Mesothelial cell of epicardium (in vitro differentiated cells): ENCODE data around the gene GNA12. TPM values are rescaled to one million over a fixed set of nuclear protein-coding genes. Genes with fewer than 3 reads are reported as not detected.

ENCODE experiments used
- DNase-seq, 2 experiments: peaks; one replicate each; pipeline ENCODE4 v3.0.0; 2021; ENCODE audit warnings: low spot score in 2 of 2; ENCODE audit not compliant: unreplicated experiment in 2 of 2
- H3K27ac Mint-ChIP-seq: 2 replicates; pipeline ENCODE4 v1.8.0; 2021; ENCODE audit warnings: mixed read lengths
- H3K27me3 Mint-ChIP-seq: 2 replicates; pipeline ENCODE4 v1.8.0; 2021; ENCODE audit warnings: low read depth, mixed read lengths
- H3K36me3 Mint-ChIP-seq: 2 replicates; pipeline ENCODE4 v1.8.0; 2021; ENCODE audit warnings: mixed read lengths
- H3K4me1 Mint-ChIP-seq: 2 replicates; pipeline ENCODE4 v1.8.0; 2021; ENCODE audit warnings: mixed read lengths
- H3K4me3 Mint-ChIP-seq: 2 replicates; pipeline ENCODE4 v1.8.0; 2021; ENCODE audit warnings: mild to moderate bottlenecking, moderate library complexity, mixed read lengths
- H3K9me3 Mint-ChIP-seq: 2 replicates; pipeline ENCODE4 v1.8.0; 2021; ENCODE audit warnings: mixed read lengths
- total RNA-seq: library from RNA; stranded (reverse); gene quantifications from 3 replicates; pipeline ENCODE4 v1.2.1, GENCODE V29; 2021
- TF ChIP-seq, protein P1 (sequence below): fragments of 200-600 bp; sonication (generic); IDR thresholded peaks from one replicate; pipeline ENCODE4 v1.5.0; 2021; ENCODE audit warnings: antibody characterized with exemption; ENCODE audit not compliant: unreplicated experiment

The GNA12 gene
- total RNA-seq, 1 donor from 2014 or later = 57.1 TPM

DNA sequence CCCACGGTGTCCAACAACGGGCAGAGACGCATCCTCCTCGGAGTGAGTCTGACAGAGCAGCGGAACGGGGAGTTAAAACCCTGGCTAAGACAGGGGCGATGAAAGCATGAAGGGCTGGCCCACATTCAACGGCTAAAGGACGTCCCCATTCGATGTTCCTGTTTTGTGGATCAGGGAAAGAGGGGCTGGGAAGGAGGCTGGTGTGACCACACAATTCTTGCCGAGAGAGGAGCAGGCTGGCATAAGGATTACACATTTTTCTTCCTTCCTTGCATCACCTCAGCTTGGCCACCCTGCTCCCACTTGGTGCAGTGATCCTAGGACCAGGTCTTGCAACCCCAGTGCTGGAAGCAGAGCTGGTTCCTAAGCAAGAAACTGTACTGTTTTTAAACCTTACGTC is 67.7 kb downstream of the GNA12 start:
- Mint-ChIP-seq H3K4me1 (peaks cover 3% of the 10 kb centered on the region), H3K4me3 (no peak overlapping the region), H3K36me3 (peaks cover 12% of the 10 kb centered on the region), H3K9me3 (peaks cover 7% of the 10 kb centered on the region), H3K27me3 (no peaks in the 10 kb centered on the region), H3K27ac (no peak overlapping the region)
- DNase-seq = no peak
- TF ChIP-seq, protein P1, sequence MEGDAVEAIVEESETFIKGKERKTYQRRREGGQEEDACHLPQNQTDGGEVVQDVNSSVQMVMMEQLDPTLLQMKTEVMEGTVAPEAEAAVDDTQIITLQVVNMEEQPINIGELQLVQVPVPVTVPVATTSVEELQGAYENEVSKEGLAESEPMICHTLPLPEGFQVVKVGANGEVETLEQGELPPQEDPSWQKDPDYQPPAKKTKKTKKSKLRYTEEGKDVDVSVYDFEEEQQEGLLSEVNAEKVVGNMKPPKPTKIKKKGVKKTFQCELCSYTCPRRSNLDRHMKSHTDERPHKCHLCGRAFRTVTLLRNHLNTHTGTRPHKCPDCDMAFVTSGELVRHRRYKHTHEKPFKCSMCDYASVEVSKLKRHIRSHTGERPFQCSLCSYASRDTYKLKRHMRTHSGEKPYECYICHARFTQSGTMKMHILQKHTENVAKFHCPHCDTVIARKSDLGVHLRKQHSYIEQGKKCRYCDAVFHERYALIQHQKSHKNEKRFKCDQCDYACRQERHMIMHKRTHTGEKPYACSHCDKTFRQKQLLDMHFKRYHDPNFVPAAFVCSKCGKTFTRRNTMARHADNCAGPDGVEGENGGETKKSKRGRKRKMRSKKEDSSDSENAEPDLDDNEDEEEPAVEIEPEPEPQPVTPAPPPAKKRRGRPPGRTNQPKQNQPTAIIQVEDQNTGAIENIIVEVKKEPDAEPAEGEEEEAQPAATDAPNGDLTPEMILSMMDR = no peak

DNA sequence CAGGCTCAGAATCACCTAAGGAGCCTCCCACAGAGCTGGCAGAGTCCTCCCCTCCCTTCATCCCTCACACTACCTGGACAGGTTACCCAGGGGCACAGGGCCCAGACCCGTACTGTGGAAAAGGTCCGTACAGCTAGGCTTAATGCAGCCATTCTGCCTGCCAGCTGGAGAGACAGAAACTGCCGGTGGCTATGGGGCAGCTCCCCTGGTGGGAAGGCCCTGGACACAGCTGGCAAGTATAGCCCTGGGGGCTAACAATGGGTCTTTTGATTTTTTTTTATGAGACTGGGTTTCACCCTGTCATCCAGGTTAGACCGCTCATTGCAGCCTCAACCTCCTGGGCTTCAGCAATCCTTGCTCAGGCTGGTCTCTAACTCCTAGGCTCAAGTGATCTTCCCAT is 68.3 kb downstream of the GNA12 start:
- peaks cover 15% of the 10 kb centered on the region for H3K36me3 Mint-ChIP-seq
- no peak overlapping the region for H3K27ac Mint-ChIP-seq
- no peak overlapping the region for H3K4me3 Mint-ChIP-seq
- peaks cover 3% of the 10 kb centered on the region for H3K4me1 Mint-ChIP-seq
- no peaks in the 10 kb centered on the region for H3K27me3 Mint-ChIP-seq
- H3K9me3 Mint-ChIP-seq = peaks cover 10% of the 10 kb centered on the region
- DNase-seq = no peak
- TF ChIP-seq, protein P1 = no peak

DNA sequence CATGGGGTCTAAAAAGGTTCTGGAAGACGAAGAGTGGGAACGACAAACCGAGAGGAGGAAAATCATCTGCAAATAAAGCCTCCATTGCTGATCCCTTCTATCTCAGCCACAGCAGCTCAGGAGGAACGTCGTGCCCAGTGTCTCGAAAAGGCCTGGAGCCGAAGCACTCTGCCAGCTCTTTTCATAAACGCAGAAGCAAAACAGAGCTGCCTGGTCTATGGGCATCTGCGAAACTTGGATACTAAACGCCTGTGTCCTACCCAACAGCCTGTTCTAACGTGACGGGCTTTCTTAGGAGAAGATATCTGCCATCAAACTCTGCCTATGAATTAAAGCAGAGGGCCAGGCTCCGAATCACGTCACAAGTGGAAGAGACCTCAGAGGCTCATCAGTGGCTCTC is 68.7 kb downstream of the GNA12 start:
- no peak overlapping the region for H3K27ac Mint-ChIP-seq
- DNase-seq = no peak
- peaks cover 14% of the 10 kb centered on the region for H3K9me3 Mint-ChIP-seq

DNA sequence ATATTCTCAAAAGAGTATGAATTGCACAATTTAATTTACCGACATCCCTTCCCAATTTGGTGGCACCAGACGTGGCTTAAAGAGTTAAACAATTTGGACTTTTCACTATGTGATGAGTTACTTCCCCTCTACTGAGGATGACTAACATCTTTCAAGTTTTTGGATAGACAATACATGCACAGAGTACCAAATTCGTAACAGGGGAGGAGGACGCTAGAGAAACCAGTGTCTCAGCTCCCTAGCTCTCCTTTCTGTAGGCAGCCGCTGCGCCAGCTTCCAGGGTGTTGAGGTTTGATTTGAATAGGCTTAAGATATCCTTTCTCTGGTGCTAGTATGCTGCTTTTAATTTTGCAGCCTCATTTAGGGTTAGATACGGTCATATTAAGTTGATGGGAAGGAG is 69.2 kb downstream of the GNA12 start:
- Mint-ChIP-seq H3K9me3 (peaks cover 17% of the 10 kb centered on the region), H3K27ac (no peak overlapping the region), H3K27me3 (no peaks in the 10 kb centered on the region), H3K36me3 (peaks cover 22% of the 10 kb centered on the region), H3K4me1 (peaks cover 3% of the 10 kb centered on the region), H3K4me3 (no peak overlapping the region)
- DNase-seq = no peak
- TF ChIP-seq, protein P1 = no peak

More for the DNA sequence above, 68.7 kb downstream of the GNA12 start:
- Mint-ChIP-seq H3K27me3 (no peaks in the 10 kb centered on the region), H3K4me1 (peaks cover 3% of the 10 kb centered on the region), H3K36me3 (peaks cover 19% of the 10 kb centered on the region), H3K4me3 (no peak overlapping the region)
- TF ChIP-seq, protein P1 = no peak

DNA sequence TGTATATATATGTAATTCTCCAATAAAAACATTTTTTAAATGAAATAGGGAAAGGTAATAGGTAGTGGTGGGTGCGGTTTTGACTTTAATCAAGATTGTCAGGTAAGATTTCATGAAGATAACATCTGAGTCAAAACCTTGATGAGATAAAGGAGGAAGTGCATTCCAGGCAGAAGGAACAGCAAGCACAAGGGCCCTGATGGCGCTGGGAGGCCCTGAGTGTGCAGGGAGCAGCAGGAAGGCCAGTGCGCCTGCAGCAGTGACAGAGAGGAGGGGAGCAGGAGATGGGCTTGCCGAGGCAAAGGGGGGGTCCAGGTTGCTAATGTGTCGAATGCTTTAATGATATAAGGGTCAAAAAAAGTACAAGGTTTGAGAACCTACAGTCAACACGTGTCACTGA is 69.8 kb downstream of the GNA12 start:
- Mint-ChIP-seq H3K27me3 (no peaks in the 10 kb centered on the region), H3K4me3 (no peak overlapping the region), H3K27ac (no peak overlapping the region), H3K36me3 (peaks cover 25% of the 10 kb centered on the region), H3K4me1 (peaks cover 3% of the 10 kb centered on the region), H3K9me3 (peaks cover 21% of the 10 kb centered on the region)
- TF ChIP-seq, protein P1 = no peak
- DNase-seq = no peak

DNA sequence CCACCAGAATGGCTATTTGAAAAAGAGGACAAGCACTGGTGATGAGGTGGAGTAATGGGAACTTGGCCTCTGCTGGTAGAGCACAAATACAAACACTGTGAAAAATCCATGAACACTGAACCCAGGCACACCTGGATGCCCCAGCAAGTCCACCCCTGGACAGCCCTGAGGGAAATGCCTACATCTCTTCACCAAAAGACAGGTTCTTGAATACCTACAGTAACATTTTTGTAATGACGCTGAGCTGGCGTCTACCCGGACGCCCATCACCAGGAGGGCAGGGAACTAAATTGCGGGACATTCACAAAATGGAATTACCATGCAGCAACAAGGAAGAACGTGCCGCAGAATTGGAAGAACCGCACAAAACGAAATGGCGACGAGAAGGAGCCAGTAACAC is 70.5 kb downstream of the GNA12 start:
- Mint-ChIP-seq H3K36me3 (peaks cover 28% of the 10 kb centered on the region), H3K4me3 (no peak overlapping the region), H3K27ac (no peak overlapping the region), H3K9me3 (peaks cover 21% of the 10 kb centered on the region), H3K27me3 (no peaks in the 10 kb centered on the region), H3K4me1 (peaks cover 3% of the 10 kb centered on the region)
- DNase-seq = no peak
- TF ChIP-seq, protein P1 = no peak
